ENCODE data around the gene ELL. TPM values are rescaled to one million over a fixed set of nuclear protein-coding genes. Genes with fewer than 3 reads are reported as not detected.

The ELL gene
- total and polyA plus RNA-seq, 10 donors, result 4.5 to 44.8 (median 29.2) TPM

DNA sequence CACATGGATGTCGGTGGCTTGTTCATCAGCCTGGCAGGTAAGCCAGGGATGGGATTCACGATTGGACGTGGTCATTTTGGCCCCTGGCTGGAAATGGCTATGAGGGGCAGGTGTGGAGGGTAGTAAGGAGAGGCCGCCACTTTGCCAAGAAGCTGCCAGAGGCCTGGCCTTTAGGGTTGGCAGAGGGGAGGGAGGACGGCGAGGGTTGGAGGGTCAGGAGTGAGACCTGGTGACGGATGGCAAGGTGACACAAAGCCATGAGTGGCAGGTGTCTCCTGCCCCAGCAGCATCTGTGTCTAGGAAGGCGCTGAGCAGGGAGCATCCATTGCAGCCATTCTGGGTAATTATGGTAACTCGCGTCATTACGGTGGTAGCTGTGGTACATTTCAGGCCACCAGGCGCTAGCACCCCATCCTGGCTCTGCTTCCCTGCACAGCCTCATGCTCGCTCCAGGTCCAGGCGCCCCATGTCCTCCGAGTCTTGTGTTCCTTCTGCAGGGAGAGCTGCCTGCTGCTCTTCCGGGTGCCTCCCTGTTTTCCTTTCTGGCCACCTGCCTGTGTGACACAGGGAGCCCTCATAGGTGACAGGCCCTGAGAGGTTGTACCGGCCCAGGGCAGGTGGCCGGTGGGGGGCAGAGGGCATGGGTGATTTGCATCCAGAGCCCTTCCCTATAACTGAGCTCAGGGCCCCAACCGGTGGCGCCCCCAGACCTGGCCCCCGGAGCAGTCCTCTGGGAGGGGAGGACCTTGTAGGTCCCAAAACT lies 98.4 kb downstream of the ELL start:
- peaks cover 50 to 95% (median 86%) of the 10 kb centered on the region in 6 donors for H3K4me1 ChIP-seq
- intact Hi-C loops (cut with DNase I; ENCODE audit: low total_unique reads), result no loop called here
- H3K27ac ChIP-seq, result peak overlapping the region in 5 of 8 donors; percentile 48 to 94 (median 90)
- peaks cover 0 to 13% (median 0%) of the 10 kb centered on the region in 6 donors for H3K36me3 ChIP-seq
- TF ChIP-seq POLR2A (IDR thresholded peaks at IDR 0.05) (no peak), POLR2AphosphoS5 (IDR thresholded peaks at IDR 0.05) (no peak)
- TF ChIP-seq, protein P1, sequence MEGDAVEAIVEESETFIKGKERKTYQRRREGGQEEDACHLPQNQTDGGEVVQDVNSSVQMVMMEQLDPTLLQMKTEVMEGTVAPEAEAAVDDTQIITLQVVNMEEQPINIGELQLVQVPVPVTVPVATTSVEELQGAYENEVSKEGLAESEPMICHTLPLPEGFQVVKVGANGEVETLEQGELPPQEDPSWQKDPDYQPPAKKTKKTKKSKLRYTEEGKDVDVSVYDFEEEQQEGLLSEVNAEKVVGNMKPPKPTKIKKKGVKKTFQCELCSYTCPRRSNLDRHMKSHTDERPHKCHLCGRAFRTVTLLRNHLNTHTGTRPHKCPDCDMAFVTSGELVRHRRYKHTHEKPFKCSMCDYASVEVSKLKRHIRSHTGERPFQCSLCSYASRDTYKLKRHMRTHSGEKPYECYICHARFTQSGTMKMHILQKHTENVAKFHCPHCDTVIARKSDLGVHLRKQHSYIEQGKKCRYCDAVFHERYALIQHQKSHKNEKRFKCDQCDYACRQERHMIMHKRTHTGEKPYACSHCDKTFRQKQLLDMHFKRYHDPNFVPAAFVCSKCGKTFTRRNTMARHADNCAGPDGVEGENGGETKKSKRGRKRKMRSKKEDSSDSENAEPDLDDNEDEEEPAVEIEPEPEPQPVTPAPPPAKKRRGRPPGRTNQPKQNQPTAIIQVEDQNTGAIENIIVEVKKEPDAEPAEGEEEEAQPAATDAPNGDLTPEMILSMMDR (IDR thresholded peaks at IDR 0.05 in 8 of 11, conservative IDR thresholded peaks at IDR 0.05 in 3 of 11), result no peak
- WGBS, 5 donors, result 84 to 91% (median 86%) methylated on average over 20 to 21 of the region's 21 CpGs
- H3K9me3 ChIP-seq, result no peaks in the 10 kb centered on the region
- DNase-seq, result no peak
- peak overlapping the region in 1 of 8 donors; percentile 47 for H3K4me3 ChIP-seq
- H3K27me3 ChIP-seq (replicated peaks in 1 of 7), result peaks cover 0 to 17% (median 0%) of the 10 kb centered on the region in 7 donors

DNA sequence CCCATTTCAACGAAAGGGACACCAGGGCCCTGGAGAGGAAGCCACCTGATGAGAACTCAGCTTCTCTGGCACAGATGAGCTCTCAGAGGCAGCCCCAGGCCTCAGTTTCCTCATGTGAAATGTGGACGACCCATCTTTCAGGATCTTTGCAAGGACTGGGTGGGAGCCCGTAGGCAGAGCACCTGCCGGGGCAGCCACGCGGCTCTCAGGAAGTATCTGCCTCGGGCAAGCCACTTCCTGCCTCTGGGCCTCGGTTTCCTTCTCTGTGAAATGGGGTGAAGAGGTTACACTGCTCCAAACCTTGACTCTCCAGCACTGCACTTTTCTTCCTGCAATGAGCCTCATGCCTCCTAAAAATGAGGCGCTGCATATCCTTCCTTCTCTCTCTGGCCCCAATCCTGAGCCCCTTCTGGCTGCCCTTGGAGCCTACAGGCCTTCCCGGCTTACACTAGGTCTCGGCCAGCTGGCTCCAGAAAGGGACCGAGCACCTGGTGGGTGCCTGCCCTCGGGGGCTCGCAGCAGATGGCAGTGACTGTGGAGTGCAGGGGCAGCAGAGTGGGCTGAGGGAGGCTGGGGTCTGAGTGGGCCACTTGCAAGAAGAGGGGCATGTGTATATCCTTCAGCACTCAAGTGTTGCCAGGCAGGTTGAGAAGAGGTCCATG lies 99.2 kb downstream of the ELL start:
- peak overlapping the region in 1 of 8 donors; percentile 47 for H3K4me3 ChIP-seq
- H3K4me1 ChIP-seq, result peaks cover 58 to 95% (median 89%) of the 10 kb centered on the region in 6 donors
- WGBS, 5 donors, result 33 to 62% (median 39%) methylated on average over 13 to 14 of the region's 14 CpGs
- intact Hi-C loops (cut with DNase I; ENCODE audit: low total_unique reads), result no loop called here
- peak overlapping the region in 7 of 8 donors; percentile 15 to 94 (median 85) for H3K27ac ChIP-seq
- DNase-seq, result peak; percentile 86
- peaks cover 0 to 25% (median 6%) of the 10 kb centered on the region in 7 donors for H3K27me3 ChIP-seq (replicated peaks in 1 of 7)
- TF ChIP-seq POLR2AphosphoS5 (IDR thresholded peaks at IDR 0.05), result peak in 2 of 3 donors; percentile 29 to 60
- TF ChIP-seq POLR2A (IDR thresholded peaks at IDR 0.05), result no peak
- TF ChIP-seq, protein P1 (IDR thresholded peaks at IDR 0.05 in 8 of 11, conservative IDR thresholded peaks at IDR 0.05 in 3 of 11), result no peak
- H3K36me3 ChIP-seq, result peaks cover 0 to 7% (median 0%) of the 10 kb centered on the region in 6 donors
- no peaks in the 10 kb centered on the region for H3K9me3 ChIP-seq

DNA sequence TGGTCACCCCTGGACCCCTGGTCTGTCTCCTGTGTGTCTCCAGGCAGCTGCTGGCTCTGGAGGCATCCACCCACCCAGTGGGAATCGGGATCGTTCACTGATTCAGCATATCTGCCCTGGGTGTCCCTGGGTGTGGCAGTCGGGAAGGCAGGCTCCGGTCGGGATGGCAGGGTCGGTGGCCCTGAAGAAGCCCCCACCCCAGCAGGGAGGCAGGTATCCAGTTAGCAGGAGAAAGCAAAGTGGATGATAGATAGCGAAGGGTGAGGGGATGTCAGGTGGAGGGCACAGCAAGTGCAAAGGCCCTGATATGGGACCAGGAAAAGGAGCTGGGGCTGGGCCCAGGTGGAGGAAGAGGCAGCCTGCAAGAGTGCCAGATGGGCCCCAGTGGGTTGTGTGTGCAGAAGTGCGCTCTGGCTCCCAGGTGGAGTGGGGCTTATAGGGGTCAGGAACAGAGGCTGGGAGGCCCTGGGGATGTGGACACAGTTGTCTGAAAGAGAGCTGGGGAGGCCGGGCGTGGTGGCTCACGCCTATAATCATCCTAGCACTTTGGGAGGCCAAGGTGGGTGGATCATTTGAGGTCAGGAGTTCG lies 100.4 kb downstream of the ELL start:
- Histone ChIP-seq H3K36me3 (no peaks in the 10 kb centered on the region), H3K4me1 (peaks cover 65 to 95% (median 92%) of the 10 kb centered on the region in 6 donors), H3K9me3 (no peaks in the 10 kb centered on the region), H3K27me3 (replicated peaks in 1 of 7) (peaks cover 0 to 37% (median 11%) of the 10 kb centered on the region in 7 donors), H3K4me3 (peak overlapping the region in 3 of 8 donors; percentile 64 to 88 (median 73)), H3K27ac (peak overlapping the region; percentile 3 to 94 (median 88))
- TF ChIP-seq, protein P1 (IDR thresholded peaks at IDR 0.05 in 8 of 11, conservative IDR thresholded peaks at IDR 0.05 in 3 of 11), result no peak
- 72 to 87% (median 76%) methylated on average over 12 of the region's 12 CpGs for WGBS, 5 donors
- intact Hi-C loops (cut with DNase I; ENCODE audit: low total_unique reads), result no loop called here
- no peak for DNase-seq

All from spleen (tissue), 11 donors.